Measurements from ENCODE around the gene ASCL3. TPM values are rescaled to one million over a fixed set of nuclear protein-coding genes. Genes with fewer than 3 reads are reported as not detected.

ASCL3 gene, protein sequence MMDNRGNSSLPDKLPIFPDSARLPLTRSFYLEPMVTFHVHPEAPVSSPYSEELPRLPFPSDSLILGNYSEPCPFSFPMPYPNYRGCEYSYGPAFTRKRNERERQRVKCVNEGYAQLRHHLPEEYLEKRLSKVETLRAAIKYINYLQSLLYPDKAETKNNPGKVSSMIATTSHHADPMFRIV
- total RNA-seq, result not detected in 2 replicates

DNA sequence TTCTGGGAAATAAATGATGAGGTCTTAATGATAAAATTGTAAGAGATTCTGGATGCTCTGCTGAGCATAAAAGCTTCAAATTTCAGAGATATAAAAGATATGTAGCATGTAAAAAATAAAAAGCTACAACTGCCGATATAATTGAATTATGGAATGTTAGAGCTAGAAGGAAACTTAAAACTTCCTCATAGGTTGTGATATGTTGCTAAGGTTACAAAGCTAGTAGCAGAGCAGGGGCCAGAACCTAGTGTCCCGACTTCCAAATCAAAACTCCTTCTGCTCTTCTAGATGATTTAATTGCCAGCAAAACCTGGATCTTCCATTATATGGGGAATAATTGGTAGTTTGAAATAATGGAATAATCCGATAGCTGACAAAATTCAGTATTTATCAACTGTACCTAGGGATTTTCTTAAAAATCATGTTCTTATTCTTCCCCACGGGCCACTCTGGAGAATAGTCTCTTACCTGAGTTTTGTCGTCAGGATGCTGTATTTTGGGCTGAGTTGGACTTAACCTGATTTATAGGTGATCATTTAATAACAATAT lies at the start of gene ASCL3:
ASCL3 (minus strand) TSS at position 499 of the 549 bp plus-strand sequence. CDS start 4,855 bp downstream, outside the sequence.

DNA sequence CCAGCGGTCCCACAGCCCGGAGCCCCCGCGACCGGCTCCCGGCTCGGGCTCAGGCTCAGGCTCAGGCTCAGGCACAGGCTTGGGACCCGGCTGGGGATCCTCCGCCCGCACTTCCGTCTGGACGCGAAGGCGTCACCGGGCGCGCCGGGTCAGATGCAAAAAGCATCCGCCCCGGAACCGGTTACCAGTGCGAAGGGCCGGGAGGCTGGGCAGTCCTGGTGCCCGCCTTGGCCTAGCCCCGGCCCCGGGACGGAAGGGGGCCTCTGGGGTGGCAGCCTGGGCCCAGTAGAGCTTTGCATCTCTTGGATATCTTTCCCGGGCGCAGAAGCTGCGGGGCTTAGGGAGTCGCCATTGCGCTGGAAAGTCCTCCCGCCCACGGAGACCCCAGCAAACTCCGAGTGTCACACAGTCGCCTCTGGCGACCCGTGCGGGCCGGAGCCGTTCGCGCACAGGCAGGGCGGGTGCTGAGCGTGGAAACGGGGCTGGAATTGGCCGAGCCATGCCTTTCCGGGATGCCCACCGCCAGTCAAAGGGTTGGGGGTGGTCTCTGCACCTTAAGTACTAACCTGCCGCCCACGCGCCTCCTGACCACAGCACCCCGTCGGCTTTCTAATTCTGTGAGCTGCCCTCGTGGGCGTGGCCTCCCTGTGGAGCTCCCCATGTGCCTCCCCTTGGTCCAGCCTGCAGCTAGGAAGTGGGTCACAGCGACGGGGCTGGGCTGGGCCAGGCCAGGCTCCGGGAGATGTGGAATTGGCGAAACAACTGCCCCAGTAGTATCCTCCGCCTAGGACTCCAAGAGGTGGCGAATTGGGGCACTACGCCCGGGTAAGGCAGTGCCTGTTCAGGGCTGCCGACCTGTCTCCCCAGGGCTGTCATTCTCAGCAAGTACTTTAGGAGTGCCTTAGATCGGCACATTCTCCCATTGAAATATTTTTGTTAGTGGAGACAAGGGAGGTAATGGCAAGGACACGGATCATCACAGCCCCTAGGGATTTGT lies 21.8 kb upstream of the ASCL3 start, which contains the start of gene TMEM9B:
TMEM9B (minus strand) TSS at position 119 of the 997 bp plus-strand sequence. CDS start 129 bp downstream, outside the sequence.

GRCh38 chr11:8932564-8933180 lies 10.1 kb downstream of the ASCL3 start, which contains the start of gene C11orf16:
Gene C11orf16, minus strand, starts transcription at chr11:8932947. Its CDS starts 639 bp downstream, at chr11:8932308.

DNA sequence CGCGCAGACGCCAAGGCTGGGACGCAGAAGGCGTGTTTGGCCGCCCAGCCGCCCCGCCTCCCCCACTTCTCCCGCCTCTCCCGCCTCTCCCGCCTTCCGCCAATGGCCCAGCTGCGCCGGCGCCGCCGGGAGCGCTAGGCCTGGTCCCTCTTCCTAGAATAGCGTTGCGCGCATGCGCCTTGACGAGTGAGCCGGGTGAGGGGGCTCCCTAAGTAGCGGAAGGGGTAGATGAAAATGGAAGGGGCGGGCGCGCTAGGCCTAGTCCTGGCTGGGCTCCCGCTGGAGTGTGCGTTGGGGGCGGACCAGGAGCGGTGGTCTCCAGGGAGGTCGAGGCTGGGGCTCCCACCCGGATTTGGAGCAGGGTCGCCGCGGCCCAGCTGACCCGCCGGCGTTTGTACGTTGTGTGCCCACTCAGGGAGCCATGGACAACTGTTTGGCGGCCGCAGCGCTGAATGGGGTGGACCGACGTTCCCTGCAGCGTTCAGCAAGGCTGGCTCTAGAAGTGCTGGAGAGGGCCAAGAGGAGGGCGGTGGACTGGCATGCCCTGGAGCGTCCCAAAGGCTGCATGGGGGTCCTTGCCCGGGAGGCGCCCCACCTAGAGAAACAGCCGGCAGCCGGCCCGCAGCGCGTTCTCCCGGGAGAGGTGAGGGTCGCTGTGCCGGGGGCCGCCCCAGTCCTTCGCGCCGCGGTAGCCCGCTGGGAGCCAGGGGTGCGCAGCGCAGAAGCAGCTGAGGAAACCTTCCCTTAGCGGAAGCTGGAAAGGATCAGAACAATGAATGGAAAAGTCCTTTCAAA lies 31.6 kb downstream of the ASCL3 start, which contains the start of gene AKIP1:
AKIP1 (plus strand) TSS at position 161 of the 795 bp plus-strand sequence; CDS start at position 422, 261 bp downstream.

Other genes starting within 250 kb of the ASCL3 start
- gene AKIP1, start 31.8 kb downstream of the ASCL3 start, total RNA-seq, result 25.0 and 38.0 TPM in 2 replicates
- not detected in 2 replicates for gene C11orf16, start 10.1 kb downstream of the ASCL3 start, total RNA-seq
- 36.3 and 40.0 TPM in 2 replicates for gene TMEM9B, start 21.4 kb upstream of the ASCL3 start, total RNA-seq
- gene NRIP3, start 61.0 kb upstream of the ASCL3 start, total RNA-seq, result 2.2 and 20.8 TPM in 2 replicates
- 0.26 and 1.1 TPM in 2 replicates for gene SCUBE2, start 148.6 kb upstream of the ASCL3 start, total RNA-seq

Data from epithelial cell of alveolus of lung (primary cell).